Keratinocyte (primary cell): ENCODE measurements around the gene TRAF3IP3. TPM values are rescaled to one million over a fixed set of nuclear protein-coding genes. Genes with fewer than 3 reads are reported as not detected.
"Not testable (repeated sequence)": the region's sequence is repeated elsewhere in the genome, so short reads cannot be mapped to it uniquely, and the experiment has no call there.

ENCODE experiments used
- DNase-seq: peaks from one replicate; pipeline ENCODE4 v3.0.0-alpha.2; 2011; ENCODE audit warnings: low read depth, missing footprints, low spot score
- FAIRE-seq: peaks from 2 replicates; lab custom pipeline; 2011; peaks lifted over from hg19 to GRCh38; lab: Jason Lieb, UNC
- H2AFZ ChIP-seq: 2 replicates; pipeline ENCODE4 v1.6.0; 2012; ENCODE audit warnings: low read length, control low read depth, inconsistent platforms; ENCODE audit not compliant: control insufficient read depth
- H3K27ac ChIP-seq: 2 replicates; pipeline ENCODE4 v1.5.1; 2011; ENCODE audit warnings: low read length; ENCODE audit not compliant: control insufficient read depth, insufficient read depth
- H3K27me3 ChIP-seq: 3 replicates; pipeline ENCODE4 v1.6.0; 2011; ENCODE audit warnings: low read length; ENCODE audit not compliant: control insufficient read depth, insufficient read depth; ENCODE audit errors: extremely low read depth
- H3K36me3 ChIP-seq, 2 experiments: 2 replicates in 1 of 2; 3 replicates in 1 of 2; pipeline ENCODE4 v1.5.1; 2011; ENCODE audit warnings: low read length in 2 of 2, mild to moderate bottlenecking in 1 of 2; ENCODE audit not compliant: control insufficient read depth in 2 of 2, insufficient read depth in 2 of 2; ENCODE audit errors: extremely low read depth in 1 of 2
- H3K4me1 ChIP-seq: 3 replicates; pipeline ENCODE4 v1.5.1; 2011; ENCODE audit warnings: low read length; ENCODE audit not compliant: control insufficient read depth, insufficient read depth; ENCODE audit errors: extremely low read depth
- H3K4me2 ChIP-seq: 3 replicates; pipeline ENCODE4 v1.6.0; 2011; ENCODE audit warnings: low read depth, low read length; ENCODE audit not compliant: control insufficient read depth, insufficient read depth; ENCODE audit errors: extremely low read depth
- H3K4me3 ChIP-seq, 3 experiments: fragments of 200-600 bp in 1 of 3; sonication (generic) in 1 of 3; 2 replicates in 2 of 3; 3 replicates in 1 of 3; pipeline ENCODE4 v1.5.1; 2011 to 2016; ENCODE audit warnings: low read length in 3 of 3, mild to moderate bottlenecking in 3 of 3, control low read depth in 2 of 3, inconsistent platforms in 1 of 3, low read depth in 1 of 3, mixed read lengths in 1 of 3, mixed run types in 1 of 3, moderate library complexity in 1 of 3; ENCODE audit not compliant: control insufficient read depth in 2 of 3, insufficient read depth in 2 of 3; ENCODE audit errors: extremely low read depth in 1 of 3
- H3K79me2 ChIP-seq: 2 replicates; pipeline ENCODE4 v1.6.0; 2012; ENCODE audit warnings: low read length; ENCODE audit not compliant: control insufficient read depth, insufficient read depth
- H3K9ac ChIP-seq: 3 replicates; pipeline ENCODE4 v1.6.0; 2011; ENCODE audit warnings: low read length; ENCODE audit not compliant: control insufficient read depth, insufficient read depth; ENCODE audit errors: extremely low read depth
- H3K9me1 ChIP-seq: 3 replicates; pipeline ENCODE4 v1.6.0; 2011; ENCODE audit warnings: low read length; ENCODE audit not compliant: control insufficient read depth, insufficient read depth; ENCODE audit errors: extremely low read depth
- H3K9me3 ChIP-seq: 2 replicates; pipeline ENCODE4 v1.5.1; 2012; ENCODE audit warnings: low read depth, low read length; ENCODE audit not compliant: control insufficient read depth
- H4K20me1 ChIP-seq: 3 replicates; pipeline ENCODE4 v1.6.0; 2011; ENCODE audit warnings: low read length; ENCODE audit not compliant: control insufficient read depth, insufficient read depth; ENCODE audit errors: extremely low read depth
- CTCF ChIP-seq, 3 experiments: IDR thresholded peaks in 1 of 3; conservative IDR thresholded peaks in 1 of 3; optimal IDR thresholded peaks in 1 of 3; 2 replicates in 2 of 3; 3 replicates in 1 of 3; pipeline versions ENCODE3 to v1.5.1; 2011; ENCODE audit warnings: low read length in 3 of 3, mild to moderate bottlenecking in 3 of 3, moderate library complexity in 2 of 3, control low read depth in 1 of 3, inconsistent platforms in 1 of 3; ENCODE audit not compliant: insufficient read depth in 2 of 3; ENCODE audit errors: extremely low read depth in 1 of 3
- EZH2 ChIP-seq: IDR thresholded peaks from one replicate; pipeline ENCODE4 v1.6.1; 2012; ENCODE audit warnings: inconsistent platforms, mild to moderate bottlenecking, low read length, moderate library complexity
- dilution Hi-C: fragments of 300-500 bp; cut with MboI; formaldehyde crosslinking; loops from one replicate; pipeline ENCODE4 v1.7.0; 2020; ENCODE audit warnings: low sequenced_read_pairs; ENCODE audit not compliant: extremely low pct_ligation_motif_present
- polyA plus RNA-seq, 5 experiments: library from polyadenylated mRNA; depleted of rRNA in 3 of 5; stranded (reverse) in 3 of 5; stranded (forward) in 1 of 5; unstranded in 1 of 5; fragments of >200 nt; gene quantifications; 1 replicate in 1 of 5; 2 replicates in 3 of 5; 3 replicates in 1 of 5; pipeline versions ENCODE4 v1.2.1 to v1.2.3, GENCODE V29; 2011 to 2012; ENCODE audit warnings: missing spikeins in 2 of 5, low read depth in 1 of 5, low replicate concordance in 1 of 5

The TRAF3IP3 gene
- polyA plus RNA-seq, 1 donor (not counting 4 experiments of a cell fraction or from before 2014, with no cell fraction given), result 0.16 TPM

- H3K27ac ChIP-seq, result peak overlapping the region; percentile 30
- DNase-seq, result no peak
Measured at GRCh38 chr1:209790286-209791193, 34.7 kb downstream of the TRAF3IP3 start.

GRCh38 chr1:209791920-209792319, 36.1 kb downstream of the TRAF3IP3 start:
- Histone ChIP-seq H3K36me3 (peaks cover 45 to 79% of the 10 kb centered on the region in 2 experiments), H4K20me1 (peaks cover 48% of the 10 kb centered on the region), H3K4me1 (peaks cover 30% of the 10 kb centered on the region), H3K27me3 (no peaks in the 10 kb centered on the region), H3K9ac (no peak overlapping the region), H3K79me2 (peaks cover 84% of the 10 kb centered on the region), H3K4me2 (no peak overlapping the region), H3K4me3 (no peak overlapping the region), H2AFZ (no peak overlapping the region), H3K9me3 (no peaks in the 10 kb centered on the region), H3K27ac (peak overlapping the region; percentile 37), H3K9me1 (no peaks in the 10 kb centered on the region)
- no peak for TF ChIP-seq CTCF (optimal IDR thresholded peaks at IDR 0.05 in 1 of 3, IDR thresholded peaks at IDR 0.05 in 1 of 3, conservative IDR thresholded peaks at IDR 0.05 in 1 of 3; ENCODE audit: extremely low read depth in 1 of 3, insufficient read depth in 2 of 3, low read length in 3 of 3)
- TF ChIP-seq EZH2, result no peak
- FAIRE-seq, result peak; percentile 17
- dilution Hi-C loops, result no loop called here
- DNase-seq, result no peak

More at GRCh38 chr1:209790286-209791193, 34.7 kb downstream of the TRAF3IP3 start:
- Histone ChIP-seq H3K9ac (no peak overlapping the region), H3K27me3 (no peaks in the 10 kb centered on the region), H3K9me3 (no peaks in the 10 kb centered on the region), H3K36me3 (peaks cover 47 to 76% of the 10 kb centered on the region in 2 experiments), H3K4me3 (no peak overlapping the region), H2AFZ (no peak overlapping the region), H3K9me1 (no peaks in the 10 kb centered on the region), H3K4me2 (no peak overlapping the region), H4K20me1 (peaks cover 37% of the 10 kb centered on the region), H3K4me1 (peaks cover 31% of the 10 kb centered on the region), H3K79me2 (peaks cover 72% of the 10 kb centered on the region)
- no peak for FAIRE-seq
- dilution Hi-C loops, result no loop called here
- no peak for TF ChIP-seq EZH2
- TF ChIP-seq CTCF (optimal IDR thresholded peaks at IDR 0.05 in 1 of 3, IDR thresholded peaks at IDR 0.05 in 1 of 3, conservative IDR thresholded peaks at IDR 0.05 in 1 of 3; ENCODE audit: extremely low read depth in 1 of 3, insufficient read depth in 2 of 3, low read length in 3 of 3), result no peak

- H3K27me3 ChIP-seq, H3K9me3 ChIP-seq, H3K4me3 ChIP-seq, H3K4me2 ChIP-seq, H3K9ac ChIP-seq, H3K9me1 ChIP-seq, H3K27ac ChIP-seq, dilution Hi-C loops, FAIRE-seq, DNase-seq, H2AFZ ChIP-seq: not testable (repeated sequence)
- H3K36me3 ChIP-seq, result peaks cover 39 to 76% of the 10 kb centered on the region in 2 experiments
- peaks cover 90% of the 10 kb centered on the region for H3K79me2 ChIP-seq
- H4K20me1 ChIP-seq, result peaks cover 48% of the 10 kb centered on the region
- H3K4me1 ChIP-seq, result peaks cover 31% of the 10 kb centered on the region
Measured at GRCh38 chr1:209793711-209794110, 37.9 kb downstream of the TRAF3IP3 start.
